ENCODE data around the gene RTKN2.

Gene RTKN2

GRCh38 chr10:62155054-62155680 lies 113.5 kb downstream of the RTKN2 start:
- DNase-seq (ENCODE audit: low read depth) = no peak
- H3K4me3 ChIP-seq (ENCODE audit: low read length) = no peak overlapping the region
- TF ChIP-seq CTCF (conservative IDR thresholded peaks at IDR 0.05; ENCODE audit: low read depth, low read length) = no peak

- TF ChIP-seq CTCF (conservative IDR thresholded peaks at IDR 0.05; ENCODE audit: low read depth, low read length) = no peak
- no peak for DNase-seq (ENCODE audit: low read depth)
Measured at GRCh38 chr10:62154231-62154630, 114.4 kb downstream of the RTKN2 start.

GRCh38 chr10:62153191-62153590 lies 115.5 kb downstream of the RTKN2 start:
- DNase-seq (ENCODE audit: low read depth) = no peak
- H3K4me3 ChIP-seq (ENCODE audit: low read length) = no peak overlapping the region
- TF ChIP-seq CTCF (conservative IDR thresholded peaks at IDR 0.05; ENCODE audit: low read depth, low read length) = no peak

More at GRCh38 chr10:62154231-62154630, 114.4 kb downstream of the RTKN2 start:
- no peak overlapping the region for H3K4me3 ChIP-seq (ENCODE audit: low read length)

DNA sequence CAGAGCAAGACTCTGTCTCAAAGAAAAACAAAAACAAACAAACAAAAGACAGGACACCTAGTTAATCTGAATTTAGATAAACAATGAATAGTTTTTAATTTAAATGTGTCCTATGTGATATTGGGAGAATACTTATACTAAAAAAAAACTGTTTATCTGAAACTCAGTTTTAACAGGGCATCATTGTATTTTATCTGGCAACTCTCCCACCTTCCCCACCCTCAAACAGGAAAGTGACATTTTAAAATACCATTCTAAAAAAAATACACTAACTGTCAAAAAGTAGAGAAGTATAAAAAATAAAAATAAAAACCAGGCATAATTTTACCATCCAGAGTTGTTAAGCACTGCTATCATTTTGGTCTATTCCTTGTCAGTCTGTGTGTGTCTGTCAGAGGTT lies 119.0 kb downstream of the RTKN2 start:
- no peak for TF ChIP-seq CTCF (conservative IDR thresholded peaks at IDR 0.05; ENCODE audit: low read depth, low read length)
- no peak for DNase-seq (ENCODE audit: low read depth)
- no peak overlapping the region for H3K4me3 ChIP-seq (ENCODE audit: low read length)

DNA sequence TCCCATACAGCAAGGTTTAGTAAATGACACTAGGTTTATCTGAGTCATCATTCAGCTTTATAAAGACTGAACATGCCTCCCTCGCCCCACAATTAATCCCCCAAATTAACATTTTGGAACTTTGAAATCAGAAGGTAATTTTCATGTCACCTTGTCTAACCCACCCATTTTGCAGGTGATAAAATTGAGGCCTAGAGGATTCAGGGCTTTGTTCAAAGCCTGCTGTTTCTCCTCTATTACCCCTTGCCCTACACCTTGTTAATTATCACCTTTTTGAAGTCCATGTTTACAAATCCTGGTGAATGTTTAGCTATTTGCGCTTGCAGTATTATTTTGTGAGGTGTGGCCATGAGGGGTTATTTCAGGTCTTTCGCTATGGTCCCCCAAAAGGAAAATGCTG lies 120.5 kb downstream of the RTKN2 start:
- DNase-seq (ENCODE audit: low read depth) = no peak
- TF ChIP-seq CTCF (conservative IDR thresholded peaks at IDR 0.05; ENCODE audit: low read depth, low read length) = no peak
- H3K4me3 ChIP-seq (ENCODE audit: low read length) = no peak overlapping the region

DNA sequence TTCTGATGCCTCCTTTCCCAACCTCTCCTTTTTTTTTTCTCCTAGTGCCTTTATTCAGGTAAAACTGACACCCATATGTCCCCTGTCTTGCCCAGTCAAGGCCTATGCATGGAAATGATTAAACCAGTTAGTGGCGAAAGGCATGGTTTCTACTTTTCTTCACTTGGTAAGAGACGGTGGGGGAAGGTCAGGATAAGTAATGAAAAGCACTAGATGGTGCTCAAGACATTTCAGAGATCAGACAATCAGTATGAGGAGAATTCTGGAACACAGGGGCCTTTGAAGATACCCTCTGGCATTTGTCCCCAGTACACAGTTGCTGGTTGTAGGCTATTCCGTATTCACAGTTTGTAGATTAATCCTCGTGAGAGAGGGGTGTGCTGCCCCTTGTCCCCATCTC lies 121.2 kb downstream of the RTKN2 start:
- no peak for DNase-seq (ENCODE audit: low read depth)
- TF ChIP-seq CTCF (conservative IDR thresholded peaks at IDR 0.05; ENCODE audit: low read depth, low read length) = no peak

GRCh38 chr10:62136931-62137330 lies 131.7 kb downstream of the RTKN2 start:
- no peak for TF ChIP-seq CTCF (conservative IDR thresholded peaks at IDR 0.05; ENCODE audit: low read depth, low read length)
- H3K4me3 ChIP-seq (ENCODE audit: low read length) = no peak overlapping the region
- DNase-seq (ENCODE audit: low read depth) = no peak

More for the DNA sequence above, 121.2 kb downstream of the RTKN2 start:
- H3K4me3 ChIP-seq (ENCODE audit: low read length) = no peak overlapping the region

All from retinal pigment epithelial cell (primary cell).